GM19324 (cell line): ENCODE results near the gene GRIN2A.

Experiments
- ATAC-seq: cut with Tn5 transposase; IDR thresholded peaks from one replicate; pipeline ENCODE4 v1.9.1; 2021; ENCODE audit warnings: mild to moderate bottlenecking, moderate library complexity; ENCODE audit not compliant: unreplicated experiment, low FRiP score

The GRIN2A gene

DNA sequence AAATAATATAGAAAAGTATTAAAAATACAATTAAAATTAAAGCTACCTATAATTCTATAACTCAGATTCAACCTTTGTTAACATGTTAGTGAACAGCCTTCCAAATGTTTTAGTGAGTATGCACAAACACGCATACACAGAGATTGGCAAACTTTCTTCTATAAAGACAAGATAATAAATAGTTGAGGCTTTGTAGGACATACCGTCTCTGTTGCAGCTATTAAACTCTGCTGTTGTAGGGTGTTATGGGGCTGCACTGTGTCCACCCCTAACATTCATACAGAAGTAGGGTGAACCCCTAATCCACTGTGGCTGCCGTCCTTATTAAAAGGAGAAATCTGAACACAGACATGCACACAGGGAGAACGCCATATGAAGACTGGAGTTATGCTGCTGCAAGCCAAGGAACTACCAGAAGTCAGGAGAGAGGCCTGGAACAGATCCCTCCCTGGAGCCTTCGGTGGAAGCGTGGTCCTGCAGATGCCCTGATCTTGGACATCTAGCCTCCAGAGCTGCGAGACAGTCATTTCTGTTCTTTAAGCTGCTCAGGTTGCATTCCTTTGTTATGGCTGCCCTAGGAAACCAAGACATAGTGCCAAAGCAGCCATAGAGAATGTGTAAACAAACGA lies 383.2 kb downstream of the GRIN2A start:
- ATAC-seq: no peak

- ATAC-seq: no peak
Observed at GRCh38 chr16:9798474-9798873, 383.8 kb downstream of the GRIN2A start.

GRCh38 chr16:9797306-9797705 lies 384.9 kb downstream of the GRIN2A start:
- no peak for ATAC-seq

- no peak for ATAC-seq
Observed at GRCh38 chr16:9793623-9794022, 388.6 kb downstream of the GRIN2A start.

GRCh38 chr16:9791556-9791955 lies 390.7 kb downstream of the GRIN2A start:
- no peak for ATAC-seq

DNA sequence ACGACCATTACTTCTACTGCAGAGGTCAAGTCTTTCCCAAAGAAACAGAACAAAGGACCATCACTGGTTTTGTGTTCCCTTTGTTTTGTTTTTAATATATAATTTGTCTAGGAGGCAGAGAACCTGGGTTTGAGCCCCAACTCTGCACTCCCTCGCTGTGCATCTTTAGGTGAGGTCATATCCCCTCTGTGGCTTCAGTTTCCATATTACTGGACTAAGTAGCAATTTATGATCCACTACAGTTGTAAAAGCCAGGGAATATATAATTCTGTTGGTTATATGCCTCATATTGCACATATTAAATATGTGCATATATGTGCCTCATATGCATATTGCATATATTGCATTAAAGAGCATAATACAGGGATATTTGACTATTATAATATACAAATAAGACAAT lies 392.0 kb downstream of the GRIN2A start:
- no peak for ATAC-seq

GRCh38 chr16:9787717-9788116 lies 394.5 kb downstream of the GRIN2A start:
- no peak for ATAC-seq

GRCh38 chr16:9780831-9781230 lies 401.4 kb downstream of the GRIN2A start:
- ATAC-seq: no peak

DNA sequence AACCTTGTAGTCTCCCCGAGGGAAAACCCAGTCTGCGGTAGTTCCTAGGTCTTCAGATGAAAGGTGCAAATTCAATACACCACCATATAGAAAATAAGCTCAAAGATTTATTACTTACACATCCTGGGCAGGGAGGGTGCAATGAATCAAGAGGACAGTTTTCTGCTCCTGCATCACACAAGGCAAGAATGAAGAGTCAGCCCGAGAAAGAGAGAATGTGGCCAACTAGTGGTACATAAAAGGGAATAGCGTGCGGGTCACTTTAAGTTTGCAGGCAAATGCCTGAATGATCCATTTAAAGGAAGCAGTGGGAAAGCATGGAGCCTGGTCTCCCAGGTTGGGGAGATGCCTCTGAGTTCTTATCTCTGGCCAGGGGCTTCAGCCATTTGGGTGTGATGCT lies 403.4 kb downstream of the GRIN2A start:
- no peak for ATAC-seq

DNA sequence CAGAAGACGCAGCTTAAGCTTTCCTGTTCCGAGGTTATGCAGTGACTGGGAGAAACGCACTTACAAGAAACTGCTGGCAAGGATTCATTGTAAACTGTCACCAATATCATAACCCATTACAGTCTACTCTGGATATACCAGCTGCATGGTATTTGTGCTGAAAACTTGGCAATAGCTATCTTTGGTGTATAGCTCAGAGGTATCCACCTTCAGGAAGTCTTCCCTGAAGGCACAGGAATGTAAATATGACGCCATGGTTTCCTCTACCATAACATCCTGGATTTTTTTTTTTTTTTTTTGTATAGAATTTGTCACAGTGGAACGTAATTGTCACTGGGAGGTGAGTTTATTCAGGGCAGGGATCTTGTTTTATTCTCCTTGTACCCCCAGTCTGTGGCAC lies 406.2 kb downstream of the GRIN2A start:
- no peak for ATAC-seq

GRCh38 chr16:9773289-9773688 lies 408.9 kb downstream of the GRIN2A start:
- no peak for ATAC-seq

DNA sequence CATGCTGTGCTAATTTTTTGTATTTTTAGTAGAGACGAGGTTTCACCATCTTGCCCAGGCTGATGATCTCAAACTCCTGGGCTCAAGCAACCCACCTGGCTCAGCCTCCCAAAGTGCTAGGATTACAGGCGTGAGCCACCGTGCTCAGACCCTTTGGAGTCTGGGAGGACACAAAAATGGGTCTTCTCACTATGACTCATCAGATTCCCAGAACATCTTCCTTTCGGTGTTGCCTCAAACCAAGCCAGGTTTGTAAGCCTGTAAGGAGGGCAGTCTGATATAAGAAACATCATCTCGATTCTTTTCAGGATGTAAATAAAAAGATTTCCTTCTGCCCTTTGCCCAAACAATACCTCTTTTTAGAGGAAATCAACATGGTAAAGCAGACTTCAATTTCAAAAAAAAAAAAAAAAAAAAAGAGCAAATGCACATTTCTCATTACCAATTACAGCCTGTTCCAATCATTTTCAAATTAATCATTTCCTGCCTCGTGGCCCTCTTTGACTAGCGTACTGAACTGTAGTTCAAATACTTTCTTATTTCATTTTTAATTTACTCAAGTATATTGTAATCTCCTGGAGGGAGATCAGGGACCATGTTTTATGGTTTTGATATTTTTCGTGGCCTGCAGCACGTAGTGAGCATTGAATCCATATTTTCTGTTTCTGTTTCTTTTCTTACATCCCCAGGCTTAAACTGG lies 409.6 kb downstream of the GRIN2A start:
- no peak for ATAC-seq

- no peak for ATAC-seq
Observed at GRCh38 chr16:9766891-9767290, 415.3 kb downstream of the GRIN2A start.

DNA sequence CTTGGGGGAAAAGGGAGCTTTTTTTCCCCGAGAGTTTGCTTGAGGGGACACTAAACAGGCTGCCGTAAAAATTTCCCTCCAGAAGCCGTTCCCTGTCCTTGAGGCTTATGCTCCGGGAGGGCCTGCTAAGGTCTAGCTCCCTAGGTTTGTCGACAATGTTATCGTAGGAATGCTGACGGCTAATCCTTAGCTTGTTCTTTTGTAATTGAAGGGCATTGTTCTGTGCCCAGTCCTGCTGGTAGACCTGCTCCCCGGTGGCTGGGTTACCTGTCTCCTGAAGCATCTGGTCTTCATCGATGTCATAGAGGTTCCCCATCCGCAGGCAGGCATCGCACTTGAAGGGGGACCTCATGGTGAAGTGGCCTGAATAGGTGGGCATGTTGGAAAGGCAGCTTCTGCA lies 418.7 kb downstream of the GRIN2A start:
- no peak for ATAC-seq

GRCh38 chr16:9761870-9762269 lies 420.4 kb downstream of the GRIN2A start:
- ATAC-seq: no peak

DNA sequence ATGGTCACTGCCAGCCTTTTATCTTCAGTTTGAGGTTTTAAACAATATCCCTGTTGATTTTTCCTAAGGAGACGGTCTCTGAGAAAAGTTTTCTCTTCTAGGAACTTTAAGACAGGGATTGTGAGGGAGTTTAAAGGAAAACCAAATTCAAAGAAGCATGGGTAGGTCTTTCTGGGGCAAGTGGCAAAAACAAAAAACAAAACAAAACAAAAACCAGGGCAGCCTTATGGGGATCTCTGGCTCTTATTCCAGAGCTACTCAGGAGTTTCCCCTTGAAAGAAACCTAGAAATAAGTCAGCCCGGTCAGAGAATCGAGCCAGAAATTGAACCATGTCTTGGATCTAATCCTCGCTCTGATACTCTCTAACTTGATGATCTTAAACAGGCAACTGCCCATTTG lies 424.5 kb downstream of the GRIN2A start:
- no peak for ATAC-seq

DNA sequence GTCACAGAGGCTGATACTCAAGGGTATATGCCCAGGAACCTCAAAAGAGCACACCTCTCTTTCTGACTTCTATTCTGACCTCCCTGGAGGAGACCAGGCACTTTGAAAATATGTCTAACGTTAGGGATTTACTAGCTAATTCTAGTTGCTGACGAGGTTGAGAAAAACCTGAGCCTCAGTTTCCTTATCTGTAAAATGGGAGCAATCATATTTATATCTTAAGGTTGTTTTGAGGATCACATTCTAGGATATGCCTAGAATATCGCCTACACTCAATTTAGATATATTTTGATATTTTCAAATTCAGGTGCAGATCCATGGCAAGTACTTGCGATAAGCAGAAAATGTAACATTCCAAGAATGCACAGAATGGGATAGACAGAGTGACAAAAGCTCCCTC lies 425.8 kb downstream of the GRIN2A start:
- ATAC-seq: no peak

DNA sequence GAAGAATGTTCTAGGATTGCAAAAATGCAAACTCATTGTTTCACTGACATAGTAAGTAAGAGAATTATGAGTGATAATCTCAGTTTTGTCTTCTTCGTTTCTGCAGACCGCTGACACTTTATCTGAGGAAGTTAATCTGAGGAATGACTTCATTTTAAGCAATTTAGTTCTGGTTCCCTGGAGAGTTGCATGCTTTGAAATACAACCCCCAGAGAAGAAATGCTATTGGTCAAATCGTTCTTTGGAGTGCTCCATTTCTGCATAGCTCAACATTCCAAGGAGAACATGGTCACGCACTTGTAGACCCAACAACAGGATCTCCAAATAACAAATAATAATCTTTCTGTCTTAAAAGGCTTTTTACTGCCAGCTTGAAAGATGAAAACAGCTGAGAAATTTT lies 427.1 kb downstream of the GRIN2A start:
- no peak for ATAC-seq

- ATAC-seq: no peak
Observed at GRCh38 chr16:9741776-9742175, 440.5 kb downstream of the GRIN2A start.

DNA sequence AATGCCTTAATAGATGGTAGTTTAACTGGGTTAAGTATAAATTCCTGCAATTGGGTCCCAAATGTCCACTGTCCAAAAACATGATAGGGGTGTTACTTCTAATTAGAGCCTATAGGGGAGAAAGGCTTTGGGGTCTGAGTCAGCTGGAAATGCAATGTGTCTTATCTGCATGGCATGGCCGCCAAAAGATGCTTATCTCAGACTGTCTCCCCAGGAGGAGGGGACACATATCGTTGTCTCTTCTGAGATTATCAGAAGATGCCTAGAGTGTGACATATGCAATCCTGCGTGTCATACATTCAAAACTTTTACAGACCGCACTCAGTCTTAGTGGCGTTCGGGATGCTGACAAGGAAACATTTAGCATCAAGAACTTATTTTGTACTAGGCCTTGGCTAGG lies 442.9 kb downstream of the GRIN2A start:
- ATAC-seq: no peak

GRCh38 chr16:9738690-9739089 lies 443.5 kb downstream of the GRIN2A start:
- no peak for ATAC-seq

- ATAC-seq: no peak
Observed at GRCh38 chr16:9736547-9736946, 445.7 kb downstream of the GRIN2A start.
